ENCODE data around the gene KCNQ1.

GRCh38 chr11:2843551-2843950, 398.7 kb downstream of the KCNQ1 start:
- TF ChIP-seq CTCF (IDR thresholded peaks at IDR 0.05), result no peak
- no peak for TF ChIP-seq POLR2A (IDR thresholded peaks at IDR 0.05)

All from body of pancreas (tissue), 4 donors.